Uterus (tissue), 4 donors: ENCODE measurements around the gene KRT2. TPM values are rescaled to one million over a fixed set of nuclear protein-coding genes. Genes with fewer than 3 reads are reported as not detected.

Experiments
- DNase-seq, 2 donors: peaks; one replicate each; pipeline ENCODE4 v3.0.0-alpha.2; 2019 to 2020
- H3K27ac ChIP-seq, 2 donors: fragments of 200-600 bp; sonication (generic); 1 replicate in 1 of 2; 2 replicates in 1 of 2; pipeline ENCODE4 v1.5.1; 2016 to 2018
- H3K27me3 ChIP-seq, 2 donors: fragments of 200-600 bp; sonication (generic); one replicate each; pipeline ENCODE4 v1.5.1; 2018 to 2019; ENCODE audit warnings: control low read depth in 1 of 2
- H3K36me3 ChIP-seq, 2 donors: fragments of 200-600 bp; sonication (generic); one replicate each; pipeline ENCODE4 v1.5.1; 2019; ENCODE audit warnings: control low read depth in 1 of 2
- H3K4me1 ChIP-seq, 2 donors: fragments of 200-600 bp; sonication (generic); one replicate each; pipeline ENCODE4 v1.5.1; 2018 to 2019; ENCODE audit warnings: control low read depth in 1 of 2
- H3K4me3 ChIP-seq, 2 donors: fragments of 200-600 bp; sonication (generic); 1 replicate in 1 of 2; 2 replicates in 1 of 2; pipeline ENCODE4 v1.5.1; 2018 to 2019; ENCODE audit warnings: mild to moderate bottlenecking in 1 of 2
- H3K9me3 ChIP-seq, 2 donors: fragments of 200-600 bp; sonication (generic); one replicate each; pipeline ENCODE4 v1.5.1; 2019; ENCODE audit warnings: control low read depth in 1 of 2
- POLR2A ChIP-seq, 2 donors: fragments of 450-650 bp; IDR thresholded peaks; one replicate each; pipeline ENCODE4 v1.6.1; 2016; ENCODE audit warnings: antibody characterized with exemption in 2 of 2, mild to moderate bottlenecking in 1 of 2, moderate library complexity in 1 of 2
- intact Hi-C: fragments of 100-400 bp; cut with DNase I; formaldehyde crosslinking; loops from one replicate; pipeline ENCODE4 v1.15.1; 2023; ENCODE audit warnings: low total_unique reads
- total RNA-seq, 4 donors: library from RNA; depleted of rRNA in 3 of 4; stranded (reverse); fragments of >200 nt in 3 of 4; gene quantifications; one replicate each; pipeline versions ENCODE4 v1.1.0 to v1.2.4, GENCODE V29; 2014 to 2023
- TF ChIP-seq, protein P1 (sequence below), 4 experiments: fragments of 200-600 bp in 2 of 4; fragments of 450-650 bp in 2 of 4; sonication (generic) in 2 of 4; IDR thresholded peaks; one replicate each; pipeline ENCODE4 v1.5.1; 2016 to 2019; ENCODE audit warnings: antibody characterized with exemption in 4 of 4, mild to moderate bottlenecking in 2 of 4, moderate library complexity in 1 of 4
- donor health status: DM: yes; HTN: yes; CAD: no.

The KRT2 gene
- total RNA-seq, 4 donors from 2014 or later, result not detected

DNA sequence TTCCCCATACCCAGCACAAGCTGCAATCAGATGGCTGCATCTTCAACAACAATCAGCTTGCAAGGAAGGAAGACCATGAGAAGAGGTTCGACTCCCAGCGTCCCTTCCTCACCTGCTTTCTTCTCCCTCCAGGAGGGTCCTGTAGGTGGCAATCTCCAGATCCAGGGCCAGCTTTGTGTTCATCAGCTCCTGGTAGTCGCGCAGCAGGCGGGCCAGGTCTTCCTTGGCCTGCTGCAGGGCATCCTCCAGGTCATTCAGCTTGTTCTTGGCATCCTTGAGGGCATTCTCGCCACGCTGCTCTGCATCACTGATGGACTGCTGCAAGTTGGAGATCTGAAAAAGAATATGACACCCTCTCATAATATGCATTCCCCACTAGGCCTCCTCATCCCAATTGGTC is 24.2 kb upstream of the KRT2 start:
- Histone ChIP-seq H3K36me3 (no peaks in the 10 kb centered on the region), H3K9me3 (no peaks in the 10 kb centered on the region), H3K4me1 (no peaks in the 10 kb centered on the region), H3K27me3 (no peaks in the 10 kb centered on the region), H3K27ac (no peak overlapping the region), H3K4me3 (no peak overlapping the region)
- no peak for TF ChIP-seq POLR2A (IDR thresholded peaks at IDR 0.05)
- TF ChIP-seq, protein P1, sequence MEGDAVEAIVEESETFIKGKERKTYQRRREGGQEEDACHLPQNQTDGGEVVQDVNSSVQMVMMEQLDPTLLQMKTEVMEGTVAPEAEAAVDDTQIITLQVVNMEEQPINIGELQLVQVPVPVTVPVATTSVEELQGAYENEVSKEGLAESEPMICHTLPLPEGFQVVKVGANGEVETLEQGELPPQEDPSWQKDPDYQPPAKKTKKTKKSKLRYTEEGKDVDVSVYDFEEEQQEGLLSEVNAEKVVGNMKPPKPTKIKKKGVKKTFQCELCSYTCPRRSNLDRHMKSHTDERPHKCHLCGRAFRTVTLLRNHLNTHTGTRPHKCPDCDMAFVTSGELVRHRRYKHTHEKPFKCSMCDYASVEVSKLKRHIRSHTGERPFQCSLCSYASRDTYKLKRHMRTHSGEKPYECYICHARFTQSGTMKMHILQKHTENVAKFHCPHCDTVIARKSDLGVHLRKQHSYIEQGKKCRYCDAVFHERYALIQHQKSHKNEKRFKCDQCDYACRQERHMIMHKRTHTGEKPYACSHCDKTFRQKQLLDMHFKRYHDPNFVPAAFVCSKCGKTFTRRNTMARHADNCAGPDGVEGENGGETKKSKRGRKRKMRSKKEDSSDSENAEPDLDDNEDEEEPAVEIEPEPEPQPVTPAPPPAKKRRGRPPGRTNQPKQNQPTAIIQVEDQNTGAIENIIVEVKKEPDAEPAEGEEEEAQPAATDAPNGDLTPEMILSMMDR (IDR thresholded peaks at IDR 0.05), result no peak
- intact Hi-C loops, result no loop called here
- no peak for DNase-seq

DNA sequence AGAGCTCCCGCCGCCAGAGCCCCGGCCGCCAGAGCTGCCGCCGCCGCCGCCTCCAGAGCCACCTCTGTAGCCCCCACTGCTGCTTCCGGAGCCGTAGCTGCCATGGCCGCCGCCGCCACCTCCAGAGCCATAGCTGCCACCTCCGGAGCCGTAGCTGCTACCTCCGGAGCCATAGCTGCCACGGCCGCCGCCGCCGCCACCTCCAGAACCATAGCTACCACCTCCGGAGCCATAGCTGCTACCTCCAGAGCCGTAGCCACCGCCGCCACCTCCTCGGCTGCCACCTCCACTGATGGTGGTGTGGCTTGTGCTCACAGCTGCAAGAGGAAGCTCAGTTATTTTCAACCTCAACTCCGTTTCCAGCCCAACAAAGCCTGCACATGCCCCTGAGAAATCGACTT is 23.3 kb upstream of the KRT2 start:
- Histone ChIP-seq H3K9me3 (no peaks in the 10 kb centered on the region), H3K4me1 (no peaks in the 10 kb centered on the region), H3K36me3 (no peaks in the 10 kb centered on the region), H3K27ac (no peak overlapping the region), H3K4me3 (no peak overlapping the region), H3K27me3 (no peaks in the 10 kb centered on the region)
- intact Hi-C loops, result no loop called here
- TF ChIP-seq, protein P1 (IDR thresholded peaks at IDR 0.05), result no peak
- TF ChIP-seq POLR2A (IDR thresholded peaks at IDR 0.05), result no peak
- no peak for DNase-seq

DNA sequence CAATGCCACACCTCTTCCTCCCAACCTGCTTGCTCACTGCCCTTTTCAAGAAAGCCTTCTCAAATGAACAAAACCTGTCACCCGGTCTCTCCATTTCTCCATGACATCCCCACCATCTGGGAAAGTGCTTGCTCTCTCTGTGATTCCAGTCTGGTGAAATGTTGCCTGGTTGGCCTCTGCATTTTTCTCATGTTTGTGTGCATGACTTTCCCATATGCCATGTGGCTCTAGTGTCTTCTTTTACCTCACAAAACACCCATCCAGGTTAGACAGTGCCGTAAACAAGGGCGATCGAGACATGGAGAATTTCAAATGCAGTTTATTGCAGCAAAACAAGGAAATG is 22.4 kb upstream of the KRT2 start:
- H3K4me1 ChIP-seq, result no peaks in the 10 kb centered on the region
- H3K4me3 ChIP-seq, result no peak overlapping the region
- TF ChIP-seq, protein P1 (IDR thresholded peaks at IDR 0.05), result no peak
- TF ChIP-seq POLR2A (IDR thresholded peaks at IDR 0.05), result no peak
- H3K9me3 ChIP-seq, result no peaks in the 10 kb centered on the region
- H3K27ac ChIP-seq, result no peak overlapping the region
- H3K27me3 ChIP-seq, result no peaks in the 10 kb centered on the region
- DNase-seq, result no peak
- intact Hi-C loops, result no loop called here
- H3K36me3 ChIP-seq, result no peaks in the 10 kb centered on the region

DNA sequence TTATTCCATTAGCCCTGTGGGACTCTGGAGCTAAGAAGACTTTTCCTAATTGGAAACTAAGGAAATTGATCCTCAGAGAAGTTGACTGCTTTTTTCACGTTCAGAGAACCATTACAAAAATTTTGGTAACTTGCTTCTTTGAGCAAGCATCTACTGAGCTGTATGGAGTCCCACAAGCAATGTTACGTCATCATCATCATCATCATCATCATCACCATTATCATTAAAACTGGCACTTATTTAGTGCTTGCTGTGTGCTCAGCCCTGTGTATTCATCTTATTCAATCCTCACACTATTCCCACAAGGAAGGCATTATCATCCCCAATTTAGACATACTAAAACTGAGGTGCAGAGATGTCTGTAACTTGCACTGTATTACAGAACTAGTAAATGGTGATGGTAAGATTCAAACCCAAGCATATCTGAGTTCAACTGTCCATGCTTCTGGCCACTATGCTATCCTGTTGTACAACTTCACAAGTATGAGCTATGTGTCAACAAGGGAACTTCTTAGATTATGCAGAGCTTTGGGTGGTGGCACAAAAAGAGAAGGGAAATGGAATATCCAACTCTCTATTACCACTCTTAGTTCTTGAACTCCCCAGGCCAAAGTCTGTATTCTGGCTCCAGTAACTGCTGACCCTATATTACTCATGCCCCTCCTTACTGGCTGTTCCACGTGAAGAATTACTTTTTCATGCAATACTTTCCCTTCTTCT is 21.9 kb upstream of the KRT2 start:
- Histone ChIP-seq H3K27ac (no peak overlapping the region), H3K36me3 (no peaks in the 10 kb centered on the region), H3K4me1 (no peaks in the 10 kb centered on the region), H3K4me3 (no peak overlapping the region), H3K9me3 (no peaks in the 10 kb centered on the region), H3K27me3 (no peaks in the 10 kb centered on the region)
- TF ChIP-seq, protein P1 (IDR thresholded peaks at IDR 0.05), result no peak
- TF ChIP-seq POLR2A (IDR thresholded peaks at IDR 0.05), result no peak
- no peak for DNase-seq
- intact Hi-C loops, result no loop called here

DNA sequence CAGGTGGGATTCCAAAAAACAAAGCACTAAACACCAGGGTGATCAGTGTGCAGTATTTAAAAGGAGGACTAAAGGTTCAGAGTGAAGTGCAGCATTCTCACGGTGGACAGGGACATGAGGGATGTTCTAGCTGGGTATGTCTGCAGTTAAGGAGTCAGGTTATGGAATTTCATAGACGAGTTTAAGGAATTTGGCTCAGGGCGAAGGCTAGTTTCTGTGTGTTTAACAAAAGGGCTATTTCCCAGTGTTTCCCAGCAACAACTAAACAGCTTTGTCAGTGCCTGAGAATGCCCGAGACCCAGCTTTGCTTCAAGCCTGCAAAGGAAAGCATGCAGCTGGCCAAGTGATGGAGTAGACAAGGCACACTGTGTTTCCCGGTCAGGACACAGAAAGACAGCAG is 21.2 kb upstream of the KRT2 start:
- Histone ChIP-seq H3K9me3 (no peaks in the 10 kb centered on the region), H3K27me3 (no peaks in the 10 kb centered on the region), H3K4me1 (no peaks in the 10 kb centered on the region), H3K4me3 (no peak overlapping the region), H3K27ac (no peak overlapping the region), H3K36me3 (no peaks in the 10 kb centered on the region)
- no peak for TF ChIP-seq POLR2A (IDR thresholded peaks at IDR 0.05)
- TF ChIP-seq, protein P1 (IDR thresholded peaks at IDR 0.05), result no peak
- intact Hi-C loops, result no loop called here
- no peak for DNase-seq
